CD4-positive, alpha-beta T cell treated with Interleukin-15 for 1 hour (primary cell): ENCODE results near the gene ULK4.

Experiments used
- DNase-seq: peaks from one replicate; pipeline ENCODE4 v3.0.0-alpha.2; 2020

The ULK4 gene

DNA sequence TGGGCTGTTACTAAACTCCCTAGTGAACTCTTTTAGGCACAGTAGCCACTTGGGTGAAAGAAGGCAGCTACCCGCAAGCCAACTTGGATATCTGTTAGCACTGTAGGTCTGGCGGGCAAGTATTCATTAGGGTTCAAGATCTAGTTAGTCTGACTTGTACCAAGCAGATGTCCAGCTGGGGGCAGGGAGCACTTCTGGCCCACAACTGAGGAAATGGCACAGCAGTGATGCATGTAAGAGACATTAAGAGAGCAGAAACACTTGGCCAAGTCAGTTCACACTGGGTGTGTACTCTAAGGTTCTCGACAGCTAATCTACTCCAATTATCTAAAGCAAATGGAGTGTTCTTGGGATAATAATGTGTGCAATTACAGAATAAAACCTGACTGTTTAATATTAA is 630.9 kb downstream of the ULK4 start:
- no peak for DNase-seq

DNA sequence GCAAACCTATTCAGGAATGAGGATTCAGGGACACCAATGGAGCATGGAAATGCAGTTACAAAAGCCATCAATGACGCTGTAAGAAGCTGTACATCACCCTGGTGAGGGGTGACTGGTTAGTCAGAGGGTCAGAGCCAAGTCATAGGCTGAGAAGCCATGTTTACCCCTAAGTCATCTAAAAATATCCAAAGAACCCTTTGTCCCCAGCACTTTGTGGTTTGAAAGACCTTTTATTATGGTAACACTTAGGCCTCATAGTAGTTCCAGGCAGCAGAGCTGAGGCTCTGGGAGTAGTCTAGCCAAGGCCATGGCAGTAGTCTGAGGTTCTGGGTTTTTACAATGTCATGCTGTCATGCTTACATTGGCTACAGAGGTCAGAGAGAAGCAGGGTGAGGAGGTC is 631.4 kb downstream of the ULK4 start:
- DNase-seq: no peak

DNA sequence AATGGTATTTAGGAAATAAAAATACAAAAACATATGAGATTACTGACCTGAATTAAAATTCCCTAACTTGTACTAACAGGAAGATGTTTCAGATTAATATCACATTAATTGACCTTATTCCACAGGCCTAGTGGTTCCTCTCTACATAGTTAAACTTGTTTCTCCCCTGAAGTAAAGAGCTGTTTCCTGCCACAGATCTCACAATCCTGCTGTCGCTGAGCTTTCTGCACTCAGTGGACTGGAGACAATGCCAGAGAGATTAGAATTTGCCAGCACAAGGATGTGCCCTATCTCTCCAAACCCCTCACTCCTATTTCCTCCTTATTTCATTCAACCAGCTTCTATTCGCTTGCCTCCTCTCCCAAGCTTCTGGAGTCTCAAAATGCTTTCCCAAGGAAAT is 632.0 kb downstream of the ULK4 start:
- no peak for DNase-seq

DNA sequence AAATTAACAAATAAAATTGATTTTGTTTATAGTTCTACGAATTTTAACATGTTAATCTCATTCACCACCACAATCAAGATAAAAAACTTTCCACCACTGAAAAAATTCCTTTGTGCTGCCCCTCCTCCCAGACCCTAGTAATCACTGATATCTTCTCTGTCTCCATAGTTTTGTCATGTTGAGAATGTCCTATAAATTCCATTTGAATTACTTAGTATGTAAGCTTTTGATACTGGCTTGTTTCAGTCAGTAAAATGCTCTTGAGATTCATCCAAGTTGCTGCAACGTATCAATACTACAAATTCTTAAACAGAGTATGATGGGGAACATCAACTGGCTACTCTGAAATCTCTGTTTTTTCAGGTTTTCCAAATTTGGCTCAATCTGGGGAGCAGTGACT is 633.0 kb downstream of the ULK4 start:
- no peak for DNase-seq

DNA sequence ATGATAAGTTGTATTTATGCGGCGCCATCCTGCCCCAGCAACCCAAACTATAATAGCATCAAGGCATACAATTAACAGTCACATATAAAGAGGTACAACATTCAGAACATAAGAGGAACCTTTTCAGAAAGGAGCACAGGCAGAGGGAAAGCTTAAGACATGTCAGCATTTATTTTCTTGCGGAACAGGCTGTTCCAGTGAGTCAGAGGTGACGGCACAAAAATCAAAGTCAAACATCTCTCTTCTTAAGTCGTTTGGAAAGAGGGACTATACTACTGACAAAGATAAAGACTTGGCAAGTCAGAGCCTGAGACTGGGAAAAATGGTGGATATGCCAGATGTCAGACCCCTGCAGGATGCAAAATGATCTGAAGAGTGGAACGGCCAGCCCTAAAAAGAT is 634.2 kb downstream of the ULK4 start:
- DNase-seq: no peak

DNA sequence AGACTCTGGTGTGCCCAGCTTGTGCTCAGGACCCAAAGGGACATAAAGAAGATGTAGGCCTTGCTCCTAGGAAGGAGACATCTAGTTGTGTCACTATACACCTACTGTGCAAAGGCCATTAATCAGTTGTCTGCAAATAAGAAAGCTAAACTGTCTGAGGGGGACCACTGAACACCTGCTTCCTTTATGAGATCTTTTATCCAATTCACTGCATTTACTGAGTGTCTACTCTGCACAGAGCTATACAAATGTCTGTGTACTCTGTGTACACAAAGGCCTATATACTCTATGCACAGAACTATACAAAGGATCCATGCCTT is 637.8 kb downstream of the ULK4 start:
- DNase-seq: no peak

DNA sequence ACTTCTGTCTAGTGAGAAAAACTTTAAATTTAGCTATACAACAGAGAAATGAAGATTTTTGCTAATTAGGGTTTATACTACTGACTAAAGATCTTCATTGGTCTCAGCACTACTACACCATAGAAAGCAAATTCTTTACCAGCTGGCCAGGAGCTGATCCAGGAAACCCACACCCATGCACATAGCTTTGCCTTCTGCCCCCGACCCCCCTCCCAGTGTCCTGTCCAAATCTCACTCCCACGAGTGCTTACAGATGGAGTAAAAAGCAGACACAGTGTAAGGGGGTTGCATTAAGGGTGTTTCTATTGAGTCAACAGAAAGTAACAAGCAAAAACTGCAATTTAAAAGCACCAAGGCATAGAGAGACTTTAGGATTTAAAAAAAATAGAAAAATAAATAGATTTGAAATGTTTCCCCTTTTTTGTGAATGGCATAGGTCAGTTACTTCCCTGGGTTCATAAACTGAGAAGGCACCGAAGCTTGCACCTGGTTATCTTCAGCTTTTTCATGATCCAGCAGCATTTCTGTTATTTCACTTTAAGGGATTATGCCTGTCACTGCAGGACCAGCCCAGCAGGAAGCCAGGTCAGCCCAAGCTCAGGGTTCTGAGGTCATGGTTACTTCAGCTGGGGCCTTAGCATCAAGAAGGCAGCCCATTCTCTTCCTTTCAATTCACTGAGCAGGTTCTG is 638.3 kb downstream of the ULK4 start:
- DNase-seq: no peak

DNA sequence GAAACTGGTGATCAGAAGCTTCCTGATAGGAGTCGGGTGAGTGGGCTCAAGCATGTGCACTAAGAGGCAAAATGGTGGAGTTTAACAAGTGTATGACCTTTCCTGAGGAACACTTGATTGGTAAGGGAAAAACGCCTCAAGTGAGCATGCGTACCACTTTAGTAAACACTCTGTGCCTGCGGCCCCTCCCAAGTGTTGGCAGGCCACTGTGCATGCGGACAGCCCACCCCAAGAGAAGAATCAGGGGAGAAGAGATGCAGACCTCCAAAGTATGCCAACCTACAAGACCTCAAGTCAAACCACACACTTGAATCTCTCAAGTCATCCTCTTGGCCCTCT is 640.3 kb downstream of the ULK4 start:
- DNase-seq: no peak

DNA sequence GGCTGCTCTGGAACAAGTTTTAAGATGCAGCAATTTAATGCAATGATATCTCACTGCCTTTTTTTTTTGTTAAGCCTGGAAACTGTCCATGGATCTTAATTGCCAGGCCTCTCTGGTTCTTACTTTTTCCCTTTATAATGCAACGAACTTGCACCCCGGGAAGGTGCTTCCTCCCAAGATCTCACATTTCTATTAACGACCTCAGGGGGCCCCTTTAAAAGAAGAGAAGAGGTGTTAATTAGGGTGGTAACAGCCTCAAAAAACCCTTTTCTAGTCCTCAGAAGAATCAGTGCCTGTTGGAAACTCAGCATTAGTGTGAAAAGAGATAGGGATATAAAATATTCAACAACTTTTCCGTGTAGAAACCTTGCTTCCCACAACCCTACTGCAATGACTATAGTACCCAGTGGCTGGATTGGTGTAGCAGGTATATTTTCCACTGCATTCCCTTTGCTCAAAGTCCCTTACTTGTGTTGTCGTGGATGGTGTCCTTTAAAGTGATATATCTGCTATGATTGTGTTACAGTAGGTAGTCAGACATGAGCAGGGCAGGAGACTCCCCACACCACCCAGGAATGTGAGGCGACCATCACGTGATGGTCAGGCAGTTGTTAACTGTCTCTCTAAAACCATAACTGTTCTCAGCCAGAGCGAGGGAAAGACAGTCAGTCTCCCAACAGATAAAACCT is 640.8 kb downstream of the ULK4 start:
- no peak for DNase-seq

DNA sequence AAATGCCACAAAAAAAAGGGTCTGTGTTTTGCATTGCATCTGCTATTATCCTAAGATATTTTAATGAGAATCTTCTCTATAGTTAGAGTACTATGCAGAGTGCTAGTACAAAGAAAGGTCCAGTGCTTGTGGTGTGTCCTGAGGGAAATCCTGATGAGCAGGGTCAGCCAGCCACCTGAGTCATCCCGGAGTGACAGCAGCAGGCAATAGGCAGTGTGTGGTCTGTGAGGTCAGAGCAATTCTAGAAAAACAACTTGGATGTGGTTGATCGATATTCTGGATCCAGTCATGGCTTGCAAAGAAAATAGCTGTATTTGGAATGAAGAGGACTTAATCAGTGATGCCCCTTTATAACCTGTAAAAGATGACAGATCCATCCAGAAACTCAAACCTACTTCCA is 643.4 kb downstream of the ULK4 start:
- DNase-seq: no peak

DNA sequence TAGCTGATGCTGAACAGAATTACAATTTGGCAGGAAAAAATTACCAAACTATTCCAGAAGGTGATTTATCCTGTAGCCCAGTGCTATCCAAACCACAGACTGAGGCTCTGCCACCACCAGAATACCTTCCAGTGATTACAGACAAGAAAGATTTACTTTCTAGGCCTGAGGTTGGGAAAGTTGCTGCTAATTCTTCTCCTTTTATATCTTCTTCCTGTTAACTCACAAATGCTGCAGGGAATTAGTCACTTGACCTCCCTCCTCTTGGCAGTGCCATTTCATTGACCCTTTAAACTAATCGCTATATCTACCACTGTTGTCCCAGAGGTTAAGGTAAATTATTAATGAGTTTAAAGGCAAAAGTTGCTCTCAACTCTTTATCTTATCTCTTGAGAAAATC is 644.2 kb downstream of the ULK4 start:
- DNase-seq: no peak

DNA sequence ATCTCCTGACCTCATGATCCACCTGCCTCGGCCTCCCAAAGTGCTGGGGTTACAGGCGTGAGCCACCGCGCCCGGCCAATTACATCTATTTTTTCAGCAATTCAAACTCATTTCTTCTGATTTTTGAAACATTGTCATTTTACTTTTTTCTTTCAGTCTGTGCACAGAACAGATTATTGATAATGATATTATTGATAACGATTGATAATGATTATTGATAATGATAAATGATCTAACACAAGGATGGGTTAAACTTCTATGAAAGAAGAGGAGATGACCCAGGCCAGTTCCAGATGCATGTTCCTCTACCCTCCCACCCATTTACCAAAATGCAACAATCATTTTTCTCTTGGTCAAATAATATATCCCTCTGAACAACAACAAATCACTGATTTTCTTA is 644.6 kb downstream of the ULK4 start:
- no peak for DNase-seq

DNA sequence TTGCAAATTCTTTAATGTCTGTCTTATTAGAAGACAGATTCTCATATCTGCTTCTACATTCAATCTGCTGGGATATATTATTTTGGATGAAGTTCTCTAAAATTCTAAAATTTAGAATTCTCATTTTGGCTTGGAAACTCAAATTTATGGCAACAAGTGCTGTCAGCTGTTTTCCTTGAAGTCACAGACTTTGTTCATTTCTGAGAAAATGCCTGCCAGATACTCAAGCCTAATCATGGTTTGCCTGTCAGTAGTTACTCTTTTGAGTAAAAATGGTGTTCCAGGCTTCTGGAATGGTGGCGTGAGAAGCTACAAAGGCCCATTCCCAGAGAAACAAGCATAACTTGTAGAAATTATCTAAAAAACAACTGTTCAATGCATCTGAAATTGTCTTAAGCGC is 646.8 kb downstream of the ULK4 start:
- no peak for DNase-seq

DNA sequence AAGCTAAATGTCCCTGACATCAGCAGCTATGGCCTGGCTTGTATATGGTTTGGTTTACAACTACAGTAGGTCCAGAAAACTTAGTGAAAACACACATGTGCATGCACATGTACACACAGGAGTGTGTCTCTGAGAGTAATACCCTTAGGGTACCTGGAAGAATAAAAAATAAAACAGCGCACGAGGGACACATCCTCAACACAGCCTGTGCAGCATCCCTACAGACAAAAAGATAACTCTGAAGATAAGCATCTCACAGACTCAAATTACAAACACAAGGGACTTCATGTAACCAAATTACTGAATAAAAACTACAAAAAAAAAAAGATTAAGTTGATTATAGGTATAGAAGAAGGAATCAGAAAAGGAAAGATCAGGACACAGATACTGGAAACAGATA is 653.8 kb downstream of the ULK4 start:
- no peak for DNase-seq

DNA sequence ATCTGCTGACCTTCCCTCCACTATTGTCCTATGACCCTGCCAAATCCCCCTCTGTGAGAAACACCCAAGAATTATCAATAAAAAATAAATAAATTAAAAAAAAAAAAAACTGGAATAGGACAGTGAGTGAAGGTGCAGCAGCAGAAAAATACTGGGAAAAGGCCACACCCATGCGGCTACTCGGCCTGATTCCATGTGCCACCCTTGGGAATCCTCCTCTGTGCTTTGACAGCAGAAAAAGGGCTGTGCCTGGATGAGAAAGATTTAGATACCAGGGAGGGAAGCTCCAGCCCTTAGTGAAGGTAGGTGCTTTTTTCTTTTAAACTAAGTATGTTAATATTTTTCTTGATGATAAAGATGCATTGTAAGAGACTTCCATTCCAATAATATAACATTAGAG is 654.8 kb downstream of the ULK4 start:
- DNase-seq: no peak

DNA sequence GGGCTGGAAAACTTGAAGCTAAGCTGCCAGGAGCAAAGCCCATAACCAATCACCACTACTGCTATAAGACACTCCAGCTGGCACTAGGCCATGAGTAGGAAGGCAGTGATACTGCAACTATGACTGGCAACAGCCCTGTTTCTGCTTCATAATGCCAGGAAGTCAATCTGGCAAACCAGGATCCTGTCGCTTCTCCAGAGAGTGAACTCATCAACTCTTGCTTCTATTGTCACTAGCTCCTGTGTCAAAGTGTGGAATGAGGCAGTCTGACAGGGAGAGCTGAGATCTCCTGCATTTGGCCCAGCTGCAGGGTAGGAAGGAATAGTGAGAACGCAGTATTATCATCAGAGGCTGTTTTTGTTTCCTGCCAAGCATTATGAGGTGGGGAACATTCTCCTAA is 657.3 kb downstream of the ULK4 start:
- DNase-seq: no peak

DNA sequence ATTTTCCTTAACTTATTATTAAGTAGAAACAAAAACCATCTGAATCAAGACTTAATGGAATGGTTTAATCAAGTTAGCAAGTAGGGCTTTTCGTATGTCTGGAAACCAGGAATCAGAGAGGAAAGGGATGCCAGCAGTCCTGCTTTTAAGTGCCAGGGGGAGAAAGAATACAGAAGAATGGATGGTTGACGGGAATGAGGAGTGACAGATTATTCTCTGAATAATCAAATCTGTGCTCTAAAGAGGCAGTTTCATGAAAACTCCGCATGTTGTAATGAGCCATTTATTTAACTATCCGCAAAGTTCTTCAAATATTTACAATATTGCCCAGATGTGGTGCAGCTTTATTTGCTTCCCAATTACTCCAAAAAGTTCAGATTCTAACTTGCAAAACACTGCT is 659.6 kb downstream of the ULK4 start:
- DNase-seq: no peak

DNA sequence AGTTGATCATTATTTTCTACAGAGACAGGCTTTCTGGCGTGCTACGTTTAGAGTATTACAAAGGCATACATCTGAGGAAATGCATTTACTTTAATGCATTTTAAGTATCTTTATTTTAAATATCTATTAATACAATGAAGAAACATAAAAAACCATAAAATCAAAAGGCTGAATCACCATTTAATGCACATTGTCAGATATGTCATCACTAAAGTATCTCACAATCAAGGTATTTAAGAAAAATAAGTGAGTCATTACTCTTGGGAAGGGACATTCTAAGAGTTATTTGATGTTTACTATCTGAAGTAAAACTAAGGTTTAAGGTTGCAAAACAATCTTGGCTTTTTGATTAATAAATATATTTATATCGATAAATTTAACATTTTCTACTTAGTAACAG is 660.4 kb downstream of the ULK4 start:
- DNase-seq: no peak

DNA sequence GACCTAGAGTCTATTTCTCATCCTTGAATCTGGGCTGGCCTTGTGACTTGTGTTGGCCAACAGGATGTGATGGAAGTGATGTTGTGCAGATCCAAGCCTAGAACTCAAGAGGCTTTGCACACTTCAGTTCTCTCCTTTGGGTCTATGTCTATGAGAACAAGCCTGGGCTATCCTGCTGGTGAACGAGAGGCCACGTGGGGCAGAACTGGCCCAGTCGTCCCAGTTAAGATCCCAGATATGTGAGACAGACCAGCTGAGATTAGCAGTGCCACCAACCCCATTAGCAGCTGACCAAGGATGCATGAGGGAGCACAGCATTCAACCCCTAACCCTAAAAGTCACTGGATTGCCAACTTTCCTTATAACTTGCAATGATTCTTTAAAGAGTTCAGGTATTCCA is 662.9 kb downstream of the ULK4 start:
- DNase-seq: no peak

DNA sequence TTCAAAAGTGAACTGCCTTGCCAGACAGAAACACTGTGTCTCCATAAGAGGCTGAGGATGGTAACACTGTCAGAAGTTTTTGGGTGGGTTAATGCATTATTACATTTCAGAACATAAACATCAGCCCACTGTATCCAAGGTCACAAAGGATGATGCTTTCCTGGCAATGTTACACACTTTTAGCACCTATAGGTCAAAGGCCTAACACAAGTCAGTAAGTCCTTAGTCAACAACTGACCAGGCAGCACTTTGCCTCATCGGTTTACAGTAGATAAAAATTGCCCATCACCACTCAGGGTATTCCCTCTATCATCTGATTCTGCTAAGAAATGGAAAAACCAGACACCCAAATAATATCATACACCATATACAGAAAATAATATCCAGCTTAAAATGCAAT is 664.2 kb downstream of the ULK4 start:
- DNase-seq: no peak

DNA sequence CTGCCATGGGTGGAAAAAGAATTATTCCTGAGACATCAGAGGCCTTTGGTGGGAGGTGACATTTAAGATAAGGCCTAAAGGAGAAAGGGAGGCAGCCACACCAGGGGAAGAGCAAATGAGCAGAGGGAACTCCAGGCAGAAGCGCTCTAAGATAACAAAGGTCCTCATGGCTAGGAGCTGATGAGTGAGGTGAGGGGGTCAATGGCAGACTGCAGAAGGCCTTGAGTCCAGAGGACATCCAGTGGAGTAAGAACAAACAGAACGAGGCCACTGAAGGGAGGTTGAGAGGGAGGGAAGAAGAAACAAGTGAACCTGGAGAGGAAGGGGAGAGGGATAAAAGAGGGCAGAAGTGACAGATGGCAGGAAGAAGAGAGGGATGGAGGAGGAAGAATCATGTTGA is 665.3 kb downstream of the ULK4 start:
- DNase-seq: no peak

DNA sequence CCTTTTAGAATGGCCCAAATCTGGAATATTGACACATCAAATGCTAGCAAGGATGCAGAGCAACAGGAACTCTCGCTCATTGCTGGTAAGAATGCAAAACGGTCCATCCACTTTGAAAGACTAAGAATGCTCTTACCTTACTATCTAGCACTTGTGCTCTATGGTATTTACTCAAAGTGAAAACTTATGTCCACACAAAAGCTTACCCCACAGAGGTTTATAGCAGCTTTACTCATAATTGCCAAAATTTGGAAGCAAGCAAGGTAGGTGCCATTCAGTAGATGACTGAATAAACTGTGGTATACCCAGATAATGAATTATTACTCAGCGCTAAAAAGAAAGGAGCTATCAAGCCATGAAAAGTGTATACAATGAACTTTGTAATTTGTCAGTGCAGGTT is 666.2 kb downstream of the ULK4 start:
- no peak for DNase-seq

DNA sequence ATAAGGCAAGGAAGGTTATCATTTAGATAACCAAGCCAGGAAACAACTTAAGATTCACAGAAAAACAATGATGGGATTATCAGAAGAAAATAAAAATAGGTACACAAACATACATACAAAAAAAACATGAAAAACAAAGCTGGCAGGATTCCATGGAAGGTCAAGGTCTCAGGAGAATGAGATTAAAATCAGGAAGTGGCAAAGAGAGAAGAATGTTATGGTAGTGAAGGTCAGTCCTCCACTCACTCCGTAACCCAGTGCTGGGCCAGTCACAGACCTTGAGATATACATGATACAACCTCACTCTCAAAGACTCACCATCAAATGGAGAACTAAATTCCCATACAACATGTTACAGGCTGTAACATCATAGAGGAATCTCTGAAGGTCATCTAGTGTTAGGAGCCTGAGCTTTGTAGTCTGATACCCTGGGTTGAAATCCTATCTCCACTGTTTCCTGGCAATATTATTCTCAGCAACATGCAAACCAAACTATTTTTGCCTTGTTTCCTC is 668.7 kb downstream of the ULK4 start:
- DNase-seq: no peak

DNA sequence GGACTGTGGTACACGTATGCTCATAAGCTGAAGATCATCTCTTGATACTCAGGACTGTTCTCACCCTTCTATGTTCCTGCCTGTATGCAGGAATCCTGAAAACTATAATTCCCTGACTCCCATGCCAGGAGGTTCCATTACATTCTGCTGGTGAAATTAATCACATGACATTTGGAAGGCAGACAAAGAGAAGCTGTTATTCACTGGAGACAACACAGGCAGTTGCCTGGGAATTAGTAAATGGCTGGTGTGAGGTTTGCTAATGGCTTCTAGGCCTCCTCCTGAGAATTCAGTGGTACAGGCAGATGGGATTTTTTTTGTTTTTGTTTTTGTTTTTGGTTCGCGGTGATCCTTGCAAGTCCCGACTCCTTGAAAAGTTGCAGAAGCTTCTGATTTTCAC is 671.2 kb downstream of the ULK4 start:
- DNase-seq: no peak

DNA sequence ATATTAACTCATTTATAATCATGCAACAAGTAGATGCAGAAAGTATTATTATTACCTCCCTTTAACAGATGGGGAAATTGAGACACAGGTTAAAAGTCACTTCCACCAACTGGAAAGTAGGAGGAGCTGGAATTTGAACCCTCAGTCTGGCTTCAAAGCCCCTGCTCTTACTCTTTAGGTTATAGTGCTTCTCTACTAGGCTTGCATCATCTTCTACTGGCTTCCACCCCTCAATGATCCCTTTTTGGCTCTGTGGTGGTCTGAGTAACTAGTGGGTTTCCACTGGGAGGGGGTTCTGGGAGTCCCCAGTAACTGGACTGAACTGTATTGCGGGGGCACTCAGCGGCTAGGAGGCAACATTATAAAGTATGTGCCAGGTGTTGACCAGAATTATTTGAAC is 671.6 kb downstream of the ULK4 start:
- no peak for DNase-seq
